ENCODE data around the gene UBE2G1.
"Not testable (repeated sequence)": the region's sequence is repeated elsewhere in the genome, so short reads cannot be mapped to it uniquely, and the experiment has no call there.

UBE2G1 gene

DNA sequence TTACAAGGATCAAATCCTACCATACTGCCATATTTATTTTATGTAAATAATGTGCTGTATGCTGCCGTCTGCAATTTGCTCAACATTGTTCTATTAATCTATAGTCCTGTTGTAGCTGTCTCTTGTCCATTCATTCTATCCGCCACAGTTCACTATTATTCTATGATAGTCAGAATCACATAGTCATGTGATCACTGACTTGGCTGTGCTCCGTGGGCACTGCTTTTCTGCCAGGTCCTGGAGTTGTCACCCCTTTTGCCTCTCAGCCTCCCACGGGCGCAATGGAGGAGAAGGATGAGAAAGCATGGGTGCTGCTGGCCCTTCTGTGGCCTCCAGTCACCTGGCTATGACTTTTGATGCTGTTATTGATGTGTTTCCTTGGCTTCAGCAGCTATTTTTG, 65.4 kb downstream of the UBE2G1 start:
- DNase-seq (ENCODE audit: low spot score): peak; percentile 93

DNA sequence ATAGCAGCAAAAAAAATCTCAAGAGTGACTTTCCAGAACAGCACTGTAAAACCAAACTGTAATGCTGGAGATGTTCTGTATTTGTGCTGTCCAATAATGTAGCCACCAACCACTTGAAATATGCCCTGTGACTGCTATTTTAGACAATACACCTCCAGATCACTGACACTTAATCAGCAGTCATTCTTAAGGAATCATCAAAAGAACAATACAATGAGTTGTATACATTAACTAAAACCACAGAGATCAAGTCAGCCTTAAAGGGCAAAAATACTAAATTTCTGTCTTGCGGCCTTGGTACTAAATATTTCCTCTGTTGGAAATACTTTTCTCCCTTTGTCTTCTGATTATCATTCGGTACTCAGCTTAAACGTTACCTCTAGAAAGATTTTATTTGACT, 69.1 kb downstream of the UBE2G1 start:
- no peak for DNase-seq (ENCODE audit: low spot score)

DNA sequence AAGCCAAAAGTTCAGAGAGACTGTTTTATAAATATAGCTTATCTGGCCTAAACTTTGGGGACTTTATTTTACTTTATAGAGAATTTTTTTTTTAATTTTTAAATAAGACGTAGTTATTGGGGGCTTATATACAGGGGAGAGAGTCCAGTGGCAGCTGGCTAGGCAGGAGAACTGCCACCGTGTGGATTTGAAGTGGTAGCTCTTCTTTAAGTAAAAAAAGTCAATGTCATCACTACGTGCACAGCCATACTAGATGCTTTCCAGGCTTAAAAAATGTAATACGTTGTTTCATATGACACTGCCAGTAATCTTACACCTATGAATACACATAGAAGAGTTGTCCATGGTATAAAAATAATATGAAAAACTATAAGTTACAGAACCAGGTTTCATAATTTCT, 70.8 kb downstream of the UBE2G1 start:
- no peak for DNase-seq (ENCODE audit: low spot score)

DNA sequence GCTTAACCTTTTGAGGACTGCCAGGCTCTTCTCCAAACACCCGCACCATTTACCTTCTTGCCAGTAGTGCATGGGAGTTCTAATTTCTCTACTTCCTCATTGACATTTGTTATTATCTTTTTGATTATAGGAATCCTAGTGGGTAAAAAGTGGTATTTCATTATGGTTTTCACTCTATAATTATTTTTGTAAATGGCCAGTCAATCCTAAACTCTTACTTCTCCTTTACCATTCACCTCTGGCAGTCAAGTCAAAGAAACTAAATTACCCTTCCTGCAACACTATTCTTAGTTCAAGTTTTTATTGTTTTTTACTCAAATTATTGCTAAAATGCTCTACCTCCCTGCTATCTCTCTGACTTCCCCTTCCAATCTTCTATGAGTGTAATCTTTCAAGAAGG, 72.9 kb downstream of the UBE2G1 start:
- no peak for DNase-seq (ENCODE audit: low spot score)

DNA sequence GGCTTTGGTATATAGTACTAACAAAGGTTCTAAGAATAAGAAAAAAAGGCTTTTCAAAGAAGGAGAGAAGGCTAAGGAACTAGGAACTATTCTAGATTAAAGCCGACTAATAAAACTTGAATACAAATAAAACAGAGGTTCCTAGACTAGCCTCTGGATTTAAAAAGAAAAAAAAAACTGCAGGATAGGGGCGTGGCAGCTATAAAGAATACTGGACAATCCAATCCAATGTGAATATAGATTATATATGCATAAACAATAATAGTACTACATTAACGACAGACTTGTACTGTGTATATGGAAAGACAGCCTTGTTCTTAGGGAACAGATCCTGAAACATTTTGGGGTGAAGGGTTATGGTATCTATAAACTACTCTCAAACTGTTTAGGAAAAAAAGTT, 78.8 kb downstream of the UBE2G1 start:
- DNase-seq (ENCODE audit: low spot score): no peak

DNA sequence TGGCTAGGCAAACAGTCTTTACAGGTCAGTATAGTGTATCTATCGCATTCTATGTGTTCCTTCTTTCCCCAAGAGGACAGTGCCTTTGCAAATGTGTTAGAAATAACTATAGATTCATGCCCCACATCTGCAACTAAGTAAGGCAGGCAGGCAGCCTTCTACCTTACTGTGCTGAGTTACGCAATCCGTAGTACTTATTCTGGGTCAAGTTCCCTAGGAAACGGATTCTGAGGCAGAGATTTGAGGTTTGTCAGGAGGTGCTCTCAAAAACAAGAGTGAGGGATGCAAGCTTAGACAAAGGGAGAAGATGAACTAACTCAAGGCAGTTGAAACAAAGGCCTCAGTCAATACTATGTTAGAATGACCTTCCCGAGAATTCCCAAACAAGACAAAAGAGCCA, 90.0 kb downstream of the UBE2G1 start:
- DNase-seq (ENCODE audit: low spot score): no peak

DNA sequence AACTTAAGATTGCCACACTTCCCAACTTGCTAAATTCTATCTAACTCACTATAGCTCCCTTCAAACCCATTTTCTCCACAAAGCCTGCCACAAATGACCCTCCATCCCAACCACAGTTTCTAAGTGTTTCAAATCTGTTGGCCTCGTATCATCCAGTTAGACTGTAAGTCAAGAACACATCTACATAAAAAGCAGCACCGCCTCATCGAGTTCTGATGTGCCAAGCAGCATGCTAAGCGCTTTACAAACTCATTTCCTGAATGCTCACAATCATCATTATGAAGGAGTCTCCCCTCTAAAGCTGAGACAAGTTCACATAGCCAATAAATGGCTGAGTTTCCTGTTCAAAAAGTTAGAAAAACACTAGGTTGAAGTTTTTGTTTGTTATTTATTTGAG, 93.5 kb downstream of the UBE2G1 start:
- DNase-seq (ENCODE audit: low spot score): no peak

DNA sequence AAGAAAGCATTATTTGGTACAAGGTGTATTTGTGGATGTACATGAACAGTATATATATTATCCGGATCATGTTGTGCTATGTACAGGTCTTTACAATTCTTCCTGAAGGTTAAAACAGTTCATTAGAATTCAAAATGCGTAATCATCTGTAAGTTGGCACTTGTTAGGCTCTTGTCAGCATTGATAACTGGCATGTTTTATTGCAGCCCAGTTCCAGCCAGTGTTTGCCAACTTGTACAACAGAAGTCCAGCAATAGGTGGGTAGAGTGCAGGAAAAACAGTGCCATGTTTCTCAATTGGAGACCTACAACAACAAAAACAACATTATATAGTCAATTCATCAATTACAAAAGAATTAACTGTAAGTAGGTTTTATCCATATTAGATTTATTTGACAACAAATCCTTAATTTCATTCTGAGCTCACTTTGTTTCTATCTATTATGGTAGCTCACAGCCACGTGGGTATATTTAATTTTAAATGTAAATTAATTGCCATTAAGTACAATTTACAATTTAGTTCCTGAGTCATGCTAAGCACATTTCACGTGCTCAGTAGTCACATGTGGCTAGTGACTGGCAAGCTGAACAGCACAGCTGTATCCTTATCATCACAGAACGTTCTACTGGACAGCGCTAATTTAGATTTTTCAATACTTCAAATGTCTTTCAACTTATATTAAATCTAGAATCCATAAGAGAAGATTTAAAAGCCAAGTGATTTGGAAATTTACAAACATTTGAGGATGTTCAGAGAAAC, 94.1 kb downstream of the UBE2G1 start:
- DNase-seq (ENCODE audit: low spot score): peak; percentile 62

DNA sequence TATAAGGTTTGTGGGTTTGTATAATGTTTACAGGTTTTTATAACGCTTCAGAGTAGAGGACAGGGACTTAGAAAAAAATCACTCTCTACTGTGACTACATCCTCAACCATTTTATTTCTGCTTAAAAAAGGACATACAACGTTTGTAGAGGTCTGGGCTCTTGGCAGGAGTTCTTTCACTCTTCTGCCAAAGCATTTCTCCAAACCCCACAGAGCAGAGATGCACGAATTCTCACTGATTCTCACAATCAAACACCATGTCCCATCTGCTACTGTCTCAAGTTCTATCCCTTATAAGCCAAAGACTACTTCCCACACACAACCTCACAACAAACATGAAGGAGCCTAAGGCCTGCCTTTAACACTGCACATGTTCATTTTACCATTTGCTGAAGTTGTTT, 95.7 kb downstream of the UBE2G1 start:
- DNase-seq (ENCODE audit: low spot score): peak; percentile 9

DNA sequence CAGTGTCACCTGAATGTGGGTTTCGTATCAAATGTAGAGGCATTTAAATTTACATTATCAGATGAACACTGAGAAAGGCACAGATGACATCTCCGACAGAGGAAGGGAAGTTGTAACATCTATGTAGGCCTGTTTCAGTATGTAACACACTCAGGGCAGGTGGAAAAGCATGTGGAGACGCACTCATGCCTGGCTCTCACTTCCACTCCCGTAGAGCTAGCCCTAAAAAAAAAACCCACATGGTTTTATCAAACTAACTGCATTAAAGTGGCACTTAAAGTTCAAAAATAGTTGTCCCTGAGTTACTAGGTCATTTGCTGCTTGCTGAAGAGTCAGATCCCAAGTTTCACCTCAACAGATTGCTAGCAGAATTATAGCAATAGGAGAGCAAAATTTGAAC, 96.6 kb downstream of the UBE2G1 start:
- DNase-seq (ENCODE audit: low spot score): no peak

DNA sequence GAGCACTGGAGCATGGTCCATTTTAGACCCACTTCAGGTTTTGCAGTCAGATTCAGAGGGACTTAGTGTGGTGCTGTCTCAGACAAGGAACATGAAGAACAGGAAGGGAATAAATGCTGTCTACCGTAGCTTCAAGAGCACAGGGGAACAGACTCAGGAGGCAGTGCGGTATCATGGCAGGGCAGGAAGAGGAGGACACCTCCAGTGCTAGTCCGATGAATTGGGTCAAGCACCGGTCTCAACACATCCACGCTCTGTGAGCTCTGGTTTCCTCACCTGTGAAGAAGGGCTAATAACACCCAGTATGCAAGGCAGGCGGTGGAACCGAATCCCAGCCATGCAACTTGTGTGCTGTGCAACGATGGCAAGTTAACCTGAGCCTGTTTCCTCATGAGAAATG, 99.1 kb downstream of the UBE2G1 start:
- DNase-seq (ENCODE audit: low spot score): no peak

DNA sequence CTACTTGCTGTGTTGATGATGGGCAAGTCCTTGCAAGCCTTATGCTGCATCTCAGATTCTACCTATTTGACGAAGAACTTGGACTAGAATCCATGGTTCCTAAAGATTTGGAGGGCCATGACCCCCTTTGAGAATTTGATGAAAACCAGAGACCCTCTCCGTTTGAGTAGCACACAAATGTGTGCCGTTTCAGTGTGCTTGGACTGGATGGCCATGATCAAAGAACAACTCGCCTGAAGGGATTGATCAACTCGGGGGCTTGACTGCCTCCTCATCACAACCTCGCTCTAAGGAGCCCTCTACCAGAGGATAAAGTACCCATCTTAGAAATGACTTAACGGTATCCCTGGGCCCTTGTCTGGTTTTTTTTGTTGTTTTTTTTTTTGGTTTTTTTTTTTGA, 99.9 kb downstream of the UBE2G1 start:
- DNase-seq (ENCODE audit: low spot score): no peak

DNA sequence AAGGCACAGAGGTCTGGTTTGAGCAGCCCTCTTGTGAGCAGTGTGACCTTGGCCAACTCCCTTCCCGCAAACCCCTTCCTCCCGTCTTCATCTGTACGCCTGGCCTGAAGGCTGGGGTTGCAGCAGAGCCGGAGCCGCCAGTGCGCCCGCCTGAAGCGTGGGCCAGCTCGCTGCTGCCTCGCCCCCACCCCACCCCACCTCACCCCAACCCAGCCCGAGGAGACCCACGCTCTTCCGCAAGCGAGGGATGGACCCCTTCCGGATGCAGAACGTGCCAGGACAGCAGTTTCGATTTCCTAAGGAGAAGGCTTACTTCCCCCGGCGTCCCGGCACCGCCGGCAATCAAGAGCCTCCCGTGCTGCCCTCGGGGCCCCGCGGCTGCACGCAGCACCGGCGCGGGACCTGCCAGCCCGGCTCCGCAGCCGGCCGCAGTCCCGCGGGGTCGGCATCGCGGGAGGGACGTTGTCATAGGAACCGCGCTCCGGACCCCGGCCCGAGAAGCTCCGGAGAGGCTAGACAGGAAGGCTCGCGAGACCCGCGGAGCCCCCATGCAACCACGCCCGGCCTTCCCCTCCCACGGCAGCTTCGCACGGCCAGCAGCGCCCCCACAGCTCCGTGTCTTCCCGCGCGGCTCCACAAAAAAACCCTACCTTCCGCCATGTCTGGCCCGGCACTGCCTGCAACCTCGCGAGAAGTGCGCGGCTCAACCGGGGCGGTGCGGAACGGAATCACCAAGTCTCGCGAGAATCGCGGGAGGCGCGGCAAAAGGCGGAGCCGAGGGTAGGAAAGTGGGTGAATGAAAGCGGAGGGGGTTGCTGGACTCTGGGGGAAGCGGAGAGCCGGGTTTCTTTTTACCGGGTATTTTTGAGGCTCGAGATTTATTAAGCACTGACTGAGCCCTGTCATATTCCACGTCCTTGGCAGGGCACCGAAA, 102.9 kb downstream of the UBE2G1 start, which contains the start of gene ANKFY1:
Gene ANKFY1 (minus strand): TSS at position 698 of the 934 bp plus-strand sequence. CDS start 38 bp downstream, at position 660.
- DNase-seq (ENCODE audit: low spot score): peak; percentile 92

DNA sequence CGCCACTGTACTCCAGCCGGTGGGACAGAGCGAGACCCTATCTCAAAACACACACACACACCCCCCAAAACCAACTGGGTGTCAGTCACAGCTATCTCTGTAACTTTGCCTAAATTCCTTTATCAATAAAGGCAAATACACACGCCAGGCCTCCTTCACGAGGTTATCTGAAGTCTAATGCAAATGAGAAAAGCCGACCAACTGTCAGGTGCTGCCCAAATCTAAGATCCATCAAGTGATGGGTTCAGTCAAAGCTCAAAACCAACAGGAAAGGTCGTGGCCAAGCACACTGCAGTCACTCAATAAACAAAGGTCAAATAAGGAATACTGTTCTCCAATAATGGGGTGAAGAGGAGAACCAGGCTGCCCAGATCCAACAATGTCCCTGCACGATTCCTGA, 103.8 kb downstream of the UBE2G1 start:
- no peak for DNase-seq (ENCODE audit: low spot score)

DNA sequence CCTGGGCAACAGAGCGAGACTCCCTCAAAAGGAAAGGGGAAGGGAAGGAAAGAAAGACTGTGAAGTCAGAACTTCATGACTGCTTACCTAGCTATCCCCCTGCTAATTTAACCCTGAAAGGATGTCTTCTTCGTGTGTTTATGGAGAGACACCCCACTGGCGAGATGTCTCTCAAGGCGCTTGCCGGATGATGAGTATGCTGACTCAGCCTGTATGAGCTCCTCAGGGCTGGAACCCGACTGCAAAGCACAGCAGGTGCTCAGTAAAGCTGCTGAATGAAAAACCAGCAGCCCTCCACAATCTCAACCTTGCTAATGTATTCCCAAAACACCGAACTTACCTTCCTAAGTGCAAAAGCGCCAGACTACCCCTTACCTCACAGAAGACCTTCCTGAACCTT, 105.0 kb downstream of the UBE2G1 start:
- no peak for DNase-seq (ENCODE audit: low spot score)

DNA sequence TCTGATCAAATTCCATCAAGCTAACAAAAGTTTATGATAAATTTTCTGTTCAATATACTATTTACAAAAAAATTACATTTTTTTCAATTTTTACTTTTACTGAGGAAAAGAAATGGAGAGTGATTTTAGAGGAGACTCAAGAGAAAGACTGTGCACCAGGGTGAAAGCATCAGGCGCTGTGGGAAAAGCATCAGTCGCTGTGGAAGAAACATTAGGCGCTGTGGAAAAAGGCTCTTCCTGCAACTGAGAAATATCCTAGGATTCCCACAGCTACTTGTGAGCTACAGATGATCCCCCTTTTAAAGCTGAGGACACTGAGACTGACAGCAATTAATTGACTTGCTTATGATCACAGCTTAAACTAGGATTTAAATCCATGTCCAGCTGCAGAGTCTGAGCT, 107.6 kb downstream of the UBE2G1 start:
- DNase-seq (ENCODE audit: low spot score): no peak

DNA sequence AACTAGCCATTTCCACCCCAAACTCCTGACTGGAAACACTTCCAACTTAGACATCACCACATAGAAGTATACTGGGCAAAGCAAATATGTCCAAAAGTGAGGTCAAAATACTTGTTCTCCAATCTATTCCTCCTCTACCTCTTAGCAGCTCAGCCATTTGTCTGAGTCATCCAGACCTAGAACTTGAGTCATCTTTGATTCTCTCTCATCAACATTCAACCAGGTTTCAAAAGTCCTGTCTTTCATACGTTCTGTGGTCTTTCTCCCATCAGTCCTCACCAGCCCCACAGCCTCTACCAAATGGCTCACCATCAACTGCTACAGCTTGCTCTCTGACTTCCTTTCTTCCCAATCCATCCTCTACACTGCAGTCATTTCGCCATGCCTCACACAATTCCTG, 109.5 kb downstream of the UBE2G1 start:
- no peak for DNase-seq (ENCODE audit: low spot score)

DNA sequence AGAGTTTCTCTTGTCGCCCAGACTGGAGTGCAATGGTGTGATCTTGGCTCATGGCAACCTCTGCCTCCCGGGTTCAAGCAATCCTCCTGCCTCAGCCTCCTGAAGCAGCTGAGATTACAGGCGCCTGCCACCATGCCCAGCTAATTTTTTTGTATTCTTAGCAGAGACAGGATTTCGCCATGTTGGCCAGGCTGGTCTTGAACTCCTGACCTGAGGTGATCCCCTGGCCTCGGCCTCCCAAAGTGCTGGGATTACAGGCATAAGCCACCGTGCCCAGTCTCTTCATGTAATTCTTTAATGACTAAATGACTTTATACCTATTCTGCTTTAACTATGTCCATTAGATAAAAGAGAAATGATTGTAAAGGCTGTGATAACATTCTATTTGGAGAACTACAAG, 111.2 kb downstream of the UBE2G1 start:
- DNase-seq (ENCODE audit: low spot score): not testable (repeated sequence)

DNA sequence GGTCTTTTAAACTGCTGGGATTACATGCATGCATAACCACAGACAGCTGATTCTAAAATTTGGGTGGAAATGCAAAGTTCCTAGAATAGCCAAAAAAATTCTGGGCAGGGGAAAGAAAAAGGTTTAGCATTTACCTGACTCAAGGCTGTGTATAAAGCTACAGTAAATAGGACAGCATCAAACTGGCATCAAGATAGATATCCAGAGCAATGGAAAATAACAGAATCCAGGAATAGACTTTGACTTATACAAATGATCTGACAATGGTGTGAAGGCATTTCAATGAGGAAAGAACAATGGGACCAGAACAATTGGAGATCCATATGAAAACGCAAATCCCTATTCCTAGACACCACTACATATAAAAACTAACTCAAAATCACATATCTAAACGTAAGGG, 115.6 kb downstream of the UBE2G1 start:
- no peak for DNase-seq (ENCODE audit: low spot score)

DNA sequence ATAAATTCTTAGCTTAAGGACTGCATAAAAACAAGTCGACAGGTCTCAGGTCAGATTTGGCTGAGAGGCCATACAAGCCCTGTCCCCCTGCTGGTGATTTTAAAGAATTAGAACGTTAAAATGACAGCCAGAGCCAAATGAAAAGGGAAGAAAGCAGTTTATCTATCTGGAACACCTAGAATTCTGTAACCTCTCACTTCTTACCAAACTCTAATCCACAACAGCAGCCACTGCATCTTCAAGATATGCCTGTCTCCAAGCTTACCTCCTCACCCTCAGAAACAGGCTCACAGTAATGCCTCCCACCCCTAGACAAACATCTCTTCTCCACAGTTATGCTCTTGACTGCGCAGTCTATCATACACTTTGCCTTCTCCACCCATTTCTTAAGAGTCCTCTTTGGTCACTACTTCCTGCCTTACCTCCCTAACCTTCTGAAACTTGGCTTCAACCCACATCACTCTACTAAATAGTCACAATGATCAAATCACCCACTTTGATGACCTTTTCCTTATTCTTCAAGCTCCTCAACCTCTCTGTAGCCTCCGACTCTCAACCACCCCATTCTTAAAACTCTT, 116.9 kb downstream of the UBE2G1 start:
- DNase-seq (ENCODE audit: low spot score): no peak

DNA sequence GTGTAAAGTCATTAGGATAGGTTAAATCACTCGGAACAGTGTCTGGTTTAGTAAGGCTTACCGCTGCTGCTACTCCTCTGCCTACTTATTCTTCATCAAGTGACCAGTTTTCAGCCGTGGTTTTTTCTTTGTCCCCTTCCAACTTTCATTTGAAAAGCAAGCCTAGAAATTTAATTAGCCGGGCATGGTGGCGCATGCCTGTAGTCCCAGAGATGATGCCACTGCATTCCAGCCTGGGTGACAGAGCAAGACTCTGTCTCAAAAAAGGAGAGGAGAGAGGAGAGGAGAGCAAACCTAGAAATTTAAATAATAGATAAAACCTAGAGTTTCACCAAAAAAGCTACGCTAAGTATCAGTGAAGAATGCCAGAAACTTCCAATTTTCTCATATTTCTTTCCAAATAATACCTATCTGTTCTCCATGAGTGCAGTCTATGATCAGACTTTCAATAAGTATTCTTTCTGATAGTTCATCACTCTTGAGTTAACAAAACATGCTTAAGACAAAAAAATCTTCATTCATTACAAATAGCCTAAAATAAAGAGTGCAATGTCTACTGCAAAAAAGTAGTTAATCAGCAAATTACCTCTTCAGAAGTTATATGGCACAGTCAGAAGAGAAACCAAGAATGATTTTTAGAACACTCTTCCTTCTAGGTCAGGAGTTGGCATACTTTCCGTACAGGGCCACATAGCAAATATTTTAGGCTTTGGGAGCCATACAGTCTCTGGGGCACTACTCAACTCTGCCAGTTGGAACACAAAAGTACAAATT, 117.8 kb downstream of the UBE2G1 start:
- DNase-seq (ENCODE audit: low spot score): no peak

DNA sequence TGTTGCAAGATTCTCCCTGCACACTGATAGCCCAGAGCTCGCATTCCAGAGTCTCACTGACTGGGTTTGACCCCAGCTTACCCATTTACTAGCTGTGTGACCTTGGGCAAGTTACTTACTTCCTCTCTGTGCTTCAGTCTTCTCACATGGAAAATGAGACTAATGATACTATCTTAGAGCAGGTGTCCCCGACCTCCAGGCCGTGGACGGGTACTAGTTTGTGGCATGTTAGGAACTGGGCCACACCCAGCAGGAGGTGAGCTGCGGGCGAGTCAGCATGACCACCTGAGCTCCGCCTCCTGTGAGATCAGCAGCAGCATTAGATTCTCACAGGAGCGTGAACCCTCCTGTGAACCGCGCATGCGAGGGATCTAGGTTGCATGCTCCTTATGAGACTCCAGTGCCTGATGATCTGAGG, 118.5 kb downstream of the UBE2G1 start:
- DNase-seq (ENCODE audit: low spot score): no peak

Measured in pons (tissue), 1 donor.